PC-3 (cell line): ENCODE measurements around the gene MRPS11.

Source experiments
- CTCF ChIP-seq: fragments of 300-600 bp; sonication (generic); conservative IDR thresholded peaks from 2 replicates; pipeline ENCODE4 v1.5.1; 2017; ENCODE audit warnings: antibody characterized with exemption, low read depth, mild to moderate bottlenecking, low read length
- EZH2 ChIP-seq: fragments of 300-600 bp; sonication (generic); IDR thresholded peaks from one replicate; pipeline ENCODE4 v1.6.1; 2017; ENCODE audit warnings: antibody characterized with exemption, mild to moderate bottlenecking, low read length; ENCODE audit not compliant: unreplicated experiment
- EZH2phosphoT487 ChIP-seq: fragments of 300-600 bp; sonication (generic); IDR thresholded peaks from 2 replicates; pipeline ENCODE4 v1.6.1; 2018; ENCODE audit warnings: mild to moderate bottlenecking, antibody characterized with exemption, low read length, borderline replicate concordance

GRCh38 chr15:88438181-88438580 is 29.3 kb upstream of the MRPS11 start:
- no peak for TF ChIP-seq CTCF
- TF ChIP-seq EZH2 = no peak
- TF ChIP-seq EZH2phosphoT487 = no peak
